Neural progenitor cell (in vitro differentiated cells): ENCODE measurements around the gene RFPL2.

Source experiments
- EZH2 ChIP-seq: fragments of 200-600 bp; sonication (generic); IDR thresholded peaks from 2 replicates; pipeline ENCODE4 v1.6.1; 2017; ENCODE audit warnings: antibody characterized with exemption, mild to moderate bottlenecking, moderate library complexity
- EZH2phosphoT487 ChIP-seq: fragments of 200-600 bp; sonication (generic); IDR thresholded peaks from 2 replicates; pipeline ENCODE4 v1.6.1; 2017; ENCODE audit warnings: antibody characterized with exemption
- TF ChIP-seq, protein P1 (sequence below): fragments of 200-600 bp; sonication (generic); IDR thresholded peaks from 2 replicates; pipeline ENCODE4 v1.5.1; 2017; ENCODE audit warnings: antibody characterized with exemption, mild to moderate bottlenecking

DNA sequence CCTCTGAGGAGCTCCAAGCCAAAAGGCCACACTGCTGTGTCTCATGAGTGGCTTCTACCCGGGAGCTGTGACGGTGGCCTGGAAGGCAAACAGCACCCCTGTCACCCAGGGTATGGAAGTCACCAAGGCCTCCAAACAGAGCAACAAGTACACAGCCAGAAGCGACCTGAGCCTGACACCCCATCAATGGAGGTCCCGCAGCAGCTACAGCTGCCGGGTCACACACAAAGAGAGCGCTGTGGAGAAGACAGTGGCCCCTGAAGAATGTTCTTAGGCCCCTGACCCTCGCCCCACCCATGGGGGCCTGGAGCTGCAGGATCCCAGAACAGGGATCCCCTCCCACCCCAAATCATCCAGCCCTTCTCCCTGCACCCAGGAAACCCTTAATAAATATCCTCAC is 4.9 kb downstream of the RFPL2 start:
- TF ChIP-seq EZH2: no peak
- TF ChIP-seq, protein P1, sequence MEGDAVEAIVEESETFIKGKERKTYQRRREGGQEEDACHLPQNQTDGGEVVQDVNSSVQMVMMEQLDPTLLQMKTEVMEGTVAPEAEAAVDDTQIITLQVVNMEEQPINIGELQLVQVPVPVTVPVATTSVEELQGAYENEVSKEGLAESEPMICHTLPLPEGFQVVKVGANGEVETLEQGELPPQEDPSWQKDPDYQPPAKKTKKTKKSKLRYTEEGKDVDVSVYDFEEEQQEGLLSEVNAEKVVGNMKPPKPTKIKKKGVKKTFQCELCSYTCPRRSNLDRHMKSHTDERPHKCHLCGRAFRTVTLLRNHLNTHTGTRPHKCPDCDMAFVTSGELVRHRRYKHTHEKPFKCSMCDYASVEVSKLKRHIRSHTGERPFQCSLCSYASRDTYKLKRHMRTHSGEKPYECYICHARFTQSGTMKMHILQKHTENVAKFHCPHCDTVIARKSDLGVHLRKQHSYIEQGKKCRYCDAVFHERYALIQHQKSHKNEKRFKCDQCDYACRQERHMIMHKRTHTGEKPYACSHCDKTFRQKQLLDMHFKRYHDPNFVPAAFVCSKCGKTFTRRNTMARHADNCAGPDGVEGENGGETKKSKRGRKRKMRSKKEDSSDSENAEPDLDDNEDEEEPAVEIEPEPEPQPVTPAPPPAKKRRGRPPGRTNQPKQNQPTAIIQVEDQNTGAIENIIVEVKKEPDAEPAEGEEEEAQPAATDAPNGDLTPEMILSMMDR: no peak
- TF ChIP-seq EZH2phosphoT487: no peak
